Gastrocnemius medialis (tissue), 4 donors: ENCODE measurements around the gene PILRB. TPM values are rescaled to one million over a fixed set of nuclear protein-coding genes. Genes with fewer than 3 reads are reported as not detected.

Experiments used
- ATAC-seq, 2 donors: fragments of 150-250 bp; one replicate each; pipeline ENCODE4 v1.9.1; 2016
- DNase-seq, 2 donors: peaks; one replicate each; pipeline ENCODE4 v3.0.0-alpha.2; 2019
- H3K27ac ChIP-seq, 4 donors: fragments of 200-600 bp; sonication (generic); 1 replicate in 1 of 4; 2 replicates in 3 of 4; pipeline ENCODE4 v1.5.1; 2016 to 2018; ENCODE audit warnings: mild to moderate bottlenecking in 2 of 4, moderate library complexity in 1 of 4
- H3K27me3 ChIP-seq, 3 donors: fragments of 200-600 bp; sonication (generic) in 2 of 3; 1 replicate in 1 of 3; 2 replicates in 2 of 3; pipeline versions ENCODE4 v1.5.1 to v1.6.0; 2016 to 2019; ENCODE audit warnings: mild to moderate bottlenecking in 1 of 3, moderate library complexity in 1 of 3
- H3K36me3 ChIP-seq, 2 donors: fragments of 200-600 bp; sonication (generic) in 1 of 2; one replicate each; pipeline ENCODE4 v1.5.1; 2017 to 2018
- H3K4me1 ChIP-seq, 2 donors: fragments of 200-600 bp; sonication (generic) in 1 of 2; one replicate each; pipeline ENCODE4 v1.5.1; 2016 to 2017; ENCODE audit warnings: mild to moderate bottlenecking in 2 of 2
- H3K4me3 ChIP-seq, 4 donors: fragments of 200-600 bp; sonication (generic) in 3 of 4; 1 replicate in 1 of 4; 2 replicates in 3 of 4; pipeline ENCODE4 v1.5.1; 2016 to 2019; ENCODE audit warnings: mild to moderate bottlenecking in 2 of 4
- H3K9me3 ChIP-seq, 3 donors: fragments of 200-600 bp; sonication (generic) in 2 of 3; 1 replicate in 1 of 3; 2 replicates in 2 of 3; pipeline ENCODE4 v1.5.1; 2016 to 2019
- POLR2A ChIP-seq, 2 donors: fragments of 450-650 bp; IDR thresholded peaks; one replicate each; pipeline ENCODE4 v1.6.1; 2017; ENCODE audit warnings: antibody characterized with exemption in 2 of 2, mild to moderate bottlenecking in 2 of 2, moderate library complexity in 2 of 2
- in situ Hi-C, 4 donors: fragments of 200-750 bp; cut with MboI; loops; one replicate each; pipeline versions ENCODE4 v1.15.0 to v1.8.0; 2017; ENCODE audit warnings: low sequenced_read_pairs in 4 of 4
- intact Hi-C: fragments of 100-400 bp; cut with DNase I; formaldehyde crosslinking; loops from one replicate; pipeline ENCODE4 v1.15.1; 2023; ENCODE audit warnings: low total_unique reads
- total RNA-seq, 4 donors: library from RNA; depleted of rRNA; stranded (reverse); fragments of >200 nt; gene quantifications; one replicate each; pipeline versions ENCODE4 v1.1.0 to v1.2.3, GENCODE V29; 2016
- TF ChIP-seq, protein P1 (sequence below), 5 experiments: fragments of 450-650 bp in 3 of 5; fragments of 200-600 bp in 2 of 5; sonication (generic) in 2 of 5; IDR thresholded peaks in 4 of 5; conservative IDR thresholded peaks in 1 of 5; 1 replicate in 4 of 5; 2 replicates in 1 of 5; pipeline ENCODE4 v1.5.1; 2016 to 2019; ENCODE audit warnings: antibody characterized with exemption in 5 of 5, mild to moderate bottlenecking in 3 of 5, moderate library complexity in 3 of 5

Gene PILRB
- total RNA-seq, 4 donors from 2014 or later: 11.8 to 32.4 (median 20.8) TPM

DNA sequence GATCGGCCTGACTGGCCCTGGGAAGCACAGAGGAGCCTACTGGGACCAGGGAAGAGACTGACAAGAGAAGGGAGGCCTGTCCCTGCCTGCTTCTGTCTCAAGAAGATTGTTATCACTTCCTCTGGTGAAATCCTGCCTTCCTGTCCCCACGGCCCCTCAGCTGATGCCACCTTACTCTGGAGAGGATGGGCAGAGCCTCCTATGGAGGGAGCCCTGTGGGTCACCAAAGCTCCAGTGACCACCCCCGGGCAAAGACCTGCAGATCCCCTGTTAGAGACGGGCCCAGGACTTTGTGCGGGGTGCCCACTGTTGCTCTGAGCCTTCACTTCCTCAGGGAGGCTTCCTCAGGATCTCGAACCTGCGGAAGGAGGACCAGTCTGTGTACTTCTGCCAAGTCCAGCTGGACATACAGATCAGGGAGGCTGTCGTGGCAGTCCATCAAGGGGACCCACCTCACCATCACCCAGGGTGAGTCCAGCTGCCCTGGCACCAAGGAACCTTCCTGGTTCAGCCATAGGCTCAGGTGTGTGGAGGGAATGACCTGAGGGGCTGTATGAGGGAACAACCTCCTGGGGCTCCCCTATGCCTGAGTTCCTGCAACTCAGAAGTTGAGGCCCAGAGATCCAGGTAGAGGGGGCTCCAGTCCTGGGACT is 1.4 kb upstream of the PILRB start:
- intact Hi-C loops: no loop called here
- TF ChIP-seq POLR2A (IDR thresholded peaks at IDR 0.05): no peak
- TF ChIP-seq, protein P1, sequence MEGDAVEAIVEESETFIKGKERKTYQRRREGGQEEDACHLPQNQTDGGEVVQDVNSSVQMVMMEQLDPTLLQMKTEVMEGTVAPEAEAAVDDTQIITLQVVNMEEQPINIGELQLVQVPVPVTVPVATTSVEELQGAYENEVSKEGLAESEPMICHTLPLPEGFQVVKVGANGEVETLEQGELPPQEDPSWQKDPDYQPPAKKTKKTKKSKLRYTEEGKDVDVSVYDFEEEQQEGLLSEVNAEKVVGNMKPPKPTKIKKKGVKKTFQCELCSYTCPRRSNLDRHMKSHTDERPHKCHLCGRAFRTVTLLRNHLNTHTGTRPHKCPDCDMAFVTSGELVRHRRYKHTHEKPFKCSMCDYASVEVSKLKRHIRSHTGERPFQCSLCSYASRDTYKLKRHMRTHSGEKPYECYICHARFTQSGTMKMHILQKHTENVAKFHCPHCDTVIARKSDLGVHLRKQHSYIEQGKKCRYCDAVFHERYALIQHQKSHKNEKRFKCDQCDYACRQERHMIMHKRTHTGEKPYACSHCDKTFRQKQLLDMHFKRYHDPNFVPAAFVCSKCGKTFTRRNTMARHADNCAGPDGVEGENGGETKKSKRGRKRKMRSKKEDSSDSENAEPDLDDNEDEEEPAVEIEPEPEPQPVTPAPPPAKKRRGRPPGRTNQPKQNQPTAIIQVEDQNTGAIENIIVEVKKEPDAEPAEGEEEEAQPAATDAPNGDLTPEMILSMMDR (IDR thresholded peaks at IDR 0.05 in 4 of 5, conservative IDR thresholded peaks at IDR 0.05 in 1 of 5): no peak
- in situ Hi-C loops: no loop called here

DNA sequence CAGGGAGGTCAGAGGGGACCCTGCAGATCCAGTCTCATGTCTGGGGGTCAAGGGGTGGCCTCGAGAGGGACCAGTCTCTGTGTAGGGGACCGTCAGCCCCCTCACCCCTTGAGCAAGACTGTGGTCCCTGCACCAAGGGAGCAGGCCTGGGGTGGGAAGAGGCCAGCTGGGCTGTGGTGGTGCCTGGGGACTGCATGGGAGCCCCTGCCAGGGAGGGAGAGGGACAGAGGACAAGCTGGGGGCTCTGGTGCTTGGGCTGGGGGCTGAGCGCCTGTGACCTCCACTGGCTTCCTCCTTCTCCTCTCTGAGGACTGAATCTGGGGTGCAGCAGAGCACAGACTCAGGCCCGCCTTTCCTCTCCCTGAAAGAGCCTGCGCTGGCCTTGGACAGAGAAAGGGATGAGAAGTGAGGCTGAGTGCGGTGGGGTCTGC is 771 bp upstream of the PILRB start:
- ATAC-seq (no peak), DNase-seq (no peak)
- Histone ChIP-seq H3K9me3 (no peaks in the 10 kb centered on the region), H3K27ac (no peak overlapping the region), H3K4me3 (no peak overlapping the region), H3K36me3 (peaks cover 0 to 100% of the 10 kb centered on the region in 2 donors), H3K27me3 (no peaks in the 10 kb centered on the region), H3K4me1 (no peaks in the 10 kb centered on the region)
- TF ChIP-seq, protein P1 (IDR thresholded peaks at IDR 0.05 in 4 of 5, conservative IDR thresholded peaks at IDR 0.05 in 1 of 5): no peak
- TF ChIP-seq POLR2A (IDR thresholded peaks at IDR 0.05): no peak
- in situ Hi-C loops (no loop called here), intact Hi-C loops (no loop called here)

More for the DNA sequence above, 1.4 kb upstream of the PILRB start:
- Histone ChIP-seq H3K9me3 (no peaks in the 10 kb centered on the region), H3K36me3 (peaks cover 0 to 100% of the 10 kb centered on the region in 2 donors), H3K27me3 (no peaks in the 10 kb centered on the region), H3K4me1 (no peaks in the 10 kb centered on the region), H3K4me3 (no peak overlapping the region), H3K27ac (no peak overlapping the region)
- ATAC-seq (no peak), DNase-seq (no peak)

DNA sequence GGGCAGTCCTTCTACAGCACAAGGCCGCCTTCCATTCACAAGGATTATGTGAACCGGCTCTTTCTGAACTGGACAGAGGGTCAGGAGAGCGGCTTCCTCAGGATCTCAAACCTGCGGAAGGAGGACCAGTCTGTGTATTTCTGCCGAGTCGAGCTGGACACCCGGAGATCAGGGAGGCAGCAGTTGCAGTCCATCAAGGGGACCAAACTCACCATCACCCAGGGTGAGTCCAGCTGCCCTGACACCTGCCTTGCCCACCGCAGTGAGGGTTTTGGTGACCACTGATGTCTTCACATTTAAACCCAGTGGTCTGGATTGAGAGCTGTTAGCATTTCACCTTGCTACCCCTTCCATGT is 918 bp downstream of the PILRB start:
- Histone ChIP-seq H3K4me3 (no peak overlapping the region), H3K4me1 (peaks cover 0 to 2% of the 10 kb centered on the region in 2 donors), H3K27me3 (no peaks in the 10 kb centered on the region), H3K36me3 (peaks cover 0 to 96% of the 10 kb centered on the region in 2 donors), H3K27ac (no peak overlapping the region), H3K9me3 (no peaks in the 10 kb centered on the region)
- DNase-seq: no peak
- in situ Hi-C loops (no loop called here), intact Hi-C loops (no loop called here)
- TF ChIP-seq, protein P1 (IDR thresholded peaks at IDR 0.05 in 4 of 5, conservative IDR thresholded peaks at IDR 0.05 in 1 of 5): no peak
- no peak for TF ChIP-seq POLR2A (IDR thresholded peaks at IDR 0.05)
- no peak for ATAC-seq

DNA sequence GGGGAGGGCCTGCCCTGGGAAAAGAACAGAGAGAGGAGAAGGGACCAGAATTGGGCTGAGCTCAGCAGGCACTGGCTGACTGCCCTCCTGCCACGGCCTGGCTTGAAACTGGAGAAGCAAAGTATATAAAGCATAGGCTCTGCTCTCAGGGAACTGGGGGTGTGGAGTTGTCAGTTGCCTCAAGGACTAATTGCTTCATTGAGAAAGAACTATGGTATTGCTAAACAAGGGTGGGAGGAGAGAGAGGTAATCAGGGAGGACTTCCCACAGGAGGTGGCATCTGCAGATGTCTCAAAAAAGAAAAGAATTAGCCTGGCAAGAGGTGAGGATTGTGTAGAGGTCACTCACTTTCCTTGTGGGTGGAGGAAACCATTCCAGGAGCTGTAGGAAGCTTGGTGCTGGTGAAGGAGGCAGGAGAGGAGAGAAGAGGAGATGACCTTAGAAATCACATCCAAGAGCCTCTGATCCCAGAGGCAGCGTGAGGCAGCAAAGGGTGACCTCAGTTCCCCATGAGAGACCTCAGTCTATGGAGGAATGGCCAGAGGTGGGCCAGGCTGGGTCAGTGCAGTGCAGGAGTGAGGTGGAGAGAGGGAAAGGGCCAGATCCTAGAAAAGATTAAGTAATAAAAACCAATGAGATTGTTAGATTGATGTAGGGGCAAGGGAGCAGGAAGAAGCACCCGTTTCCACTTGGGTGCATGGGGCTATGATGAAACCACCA is 2.4 kb downstream of the PILRB start:
- Histone ChIP-seq H3K4me3 (no peak overlapping the region), H3K27ac (no peak overlapping the region), H3K27me3 (no peaks in the 10 kb centered on the region), H3K9me3 (no peaks in the 10 kb centered on the region), H3K36me3 (peaks cover 0 to 82% of the 10 kb centered on the region in 2 donors), H3K4me1 (peaks cover 0 to 5% of the 10 kb centered on the region in 2 donors)
- ATAC-seq: no peak
- in situ Hi-C loops (no loop called here), intact Hi-C loops (no loop called here)
- no peak for DNase-seq
- TF ChIP-seq, protein P1 (IDR thresholded peaks at IDR 0.05 in 4 of 5, conservative IDR thresholded peaks at IDR 0.05 in 1 of 5): no peak
- TF ChIP-seq POLR2A (IDR thresholded peaks at IDR 0.05): no peak
